Germinal center (tissue), 1 donor: ENCODE measurements around the gene PRICKLE2.

Experiments used
- DNase-seq: peaks from one replicate; pipeline ENCODE4 v3.0.0; 2012; ENCODE audit warnings: mixed read lengths, low spot score

Gene PRICKLE2

DNA sequence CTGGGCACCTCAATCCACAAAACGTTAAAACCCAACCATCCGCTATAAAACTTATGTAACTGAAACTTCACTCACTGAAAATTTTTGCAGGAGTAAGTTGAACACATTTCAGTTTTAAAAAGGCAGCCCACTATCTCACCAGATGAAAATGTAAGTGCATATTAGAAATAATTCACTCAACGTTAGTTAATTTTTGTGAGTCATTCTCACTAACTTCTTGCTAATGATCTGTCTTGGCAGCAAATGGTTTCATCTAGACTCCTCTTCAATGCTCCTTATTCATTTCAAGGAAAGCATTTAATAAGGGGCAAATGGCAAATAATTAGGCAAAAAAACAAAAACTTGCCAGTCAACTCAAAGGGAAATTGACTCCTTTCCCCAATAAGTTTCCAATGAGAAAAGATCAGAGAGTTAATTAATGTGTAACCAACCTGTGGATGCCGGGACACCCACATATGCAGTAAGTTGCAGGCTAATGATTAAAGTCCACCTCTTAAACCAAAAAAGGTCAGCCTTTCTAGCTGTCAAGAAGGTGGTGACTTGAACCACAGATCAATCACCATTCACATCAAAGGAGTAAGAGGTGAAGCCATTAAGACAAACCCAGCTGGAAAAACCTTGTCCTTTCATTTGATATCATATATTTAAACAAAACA, 22.9 kb upstream of the PRICKLE2 start:
- no peak for DNase-seq

GRCh38 chr3:64244011-64244942, 19.0 kb upstream of the PRICKLE2 start:
- peak; percentile 19 for DNase-seq

DNA sequence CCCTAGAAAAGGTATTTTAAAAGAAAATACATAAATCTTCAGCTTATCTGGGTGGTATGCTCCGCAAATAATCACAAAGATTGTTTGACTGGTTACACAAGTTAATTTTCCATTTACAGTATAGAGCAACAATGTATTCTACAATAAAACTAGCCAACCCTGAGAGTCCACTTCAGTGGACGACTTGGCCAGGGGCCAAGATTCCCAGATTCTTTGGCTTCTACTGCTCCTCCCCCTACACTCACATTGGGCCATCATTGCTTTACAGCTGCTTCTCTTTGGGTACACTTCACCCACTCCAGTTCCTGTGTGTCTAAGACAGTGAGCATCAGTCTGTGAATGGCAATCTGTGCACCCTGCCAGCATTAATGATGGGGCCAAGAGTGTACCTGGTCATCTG, 17.2 kb upstream of the PRICKLE2 start:
- DNase-seq = no peak

- no peak for DNase-seq
Observed at GRCh38 chr3:64240959-64241358, 15.7 kb upstream of the PRICKLE2 start.

DNA sequence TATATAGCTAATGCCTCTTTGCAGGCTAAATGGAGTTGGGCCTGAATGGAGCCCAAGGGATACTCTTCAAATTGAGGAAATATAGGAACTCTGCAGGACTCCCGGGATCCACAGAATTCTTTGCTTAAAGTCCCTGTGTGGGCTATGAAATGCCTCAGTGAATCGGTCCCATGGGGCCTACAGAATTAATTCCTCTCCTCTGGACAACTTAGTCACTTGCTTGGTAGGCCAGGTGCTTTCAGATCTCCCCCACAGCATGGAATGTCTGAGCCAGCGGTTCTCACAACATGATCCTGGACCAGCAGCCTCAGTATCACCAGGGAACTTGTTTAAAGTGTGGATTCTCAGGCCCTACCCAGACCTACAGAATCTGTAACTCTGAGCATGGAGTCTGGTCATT, 15.1 kb upstream of the PRICKLE2 start:
- DNase-seq = no peak

- DNase-seq = no peak
Observed at GRCh38 chr3:64239841-64240240, 14.6 kb upstream of the PRICKLE2 start.

- no peak for DNase-seq
Observed at GRCh38 chr3:64238971-64239667, 13.9 kb upstream of the PRICKLE2 start.

DNA sequence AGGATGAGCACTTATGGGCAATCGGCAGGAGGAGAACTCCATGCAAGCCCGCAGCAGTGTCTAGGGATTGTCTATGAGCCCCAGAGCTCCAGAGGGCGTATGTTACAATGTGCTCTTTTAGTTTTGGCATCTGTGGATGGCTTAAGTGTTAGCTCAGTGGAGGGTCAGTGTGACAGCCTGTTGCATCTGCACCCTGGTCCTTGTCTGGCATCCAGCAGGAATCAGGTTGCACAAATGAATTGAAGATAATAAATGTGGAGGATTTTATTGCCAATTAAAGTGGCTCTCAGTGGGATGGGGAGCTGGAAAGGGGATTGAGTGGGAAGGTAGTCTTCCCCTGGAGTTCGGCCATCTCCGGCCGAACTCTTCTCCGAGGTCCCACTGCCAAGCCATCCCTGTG, 11.8 kb upstream of the PRICKLE2 start:
- no peak for DNase-seq

GRCh38 chr3:64235605-64236004, 10.3 kb upstream of the PRICKLE2 start:
- DNase-seq = no peak

GRCh38 chr3:64234571-64234970, 9.3 kb upstream of the PRICKLE2 start:
- no peak for DNase-seq

GRCh38 chr3:64232821-64233220, 7.6 kb upstream of the PRICKLE2 start:
- DNase-seq = no peak

DNA sequence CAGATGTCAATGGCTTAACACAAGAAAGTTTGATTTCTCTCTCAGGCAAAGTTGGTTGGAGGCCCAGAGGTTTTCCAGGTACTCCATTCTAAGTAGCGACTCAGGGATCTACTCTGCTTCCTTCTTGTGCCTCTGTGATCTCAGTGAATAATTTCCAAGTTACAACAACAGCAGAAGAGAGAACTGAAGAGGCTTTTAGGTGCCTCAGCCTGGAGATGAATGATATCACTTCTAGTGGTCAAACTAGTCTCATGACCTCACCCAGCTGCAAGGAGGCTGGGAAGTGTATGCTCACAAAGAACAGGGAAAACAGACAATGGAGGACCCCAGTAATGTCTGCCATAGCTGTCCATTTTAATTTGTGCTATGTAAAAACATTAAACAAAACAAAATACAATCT, 4.6 kb upstream of the PRICKLE2 start:
- DNase-seq = no peak

DNA sequence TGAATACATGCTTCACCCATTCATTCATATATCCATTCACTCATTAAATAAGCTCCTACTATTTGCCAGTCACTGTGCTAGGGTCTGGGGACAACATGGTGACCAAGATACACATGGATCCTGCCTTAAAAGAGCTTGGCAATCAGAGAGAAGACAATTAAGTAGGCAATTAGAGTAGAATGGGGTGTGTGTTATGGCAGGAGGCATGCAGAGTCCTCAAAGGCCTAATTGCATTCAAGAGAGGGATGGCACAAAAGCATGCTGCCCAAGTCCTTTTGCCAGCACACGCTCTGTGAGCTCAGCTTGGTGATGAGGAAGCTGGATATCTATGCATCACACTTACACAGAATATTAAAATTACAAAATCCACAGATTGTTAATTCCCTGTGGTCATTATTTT, 2.8 kb upstream of the PRICKLE2 start:
- no peak for DNase-seq

- no peak for DNase-seq
Observed at GRCh38 chr3:64226730-64227129, 1.5 kb upstream of the PRICKLE2 start.

GRCh38 chr3:64225695-64226499, 631 bp upstream of the PRICKLE2 start:
- DNase-seq = no peak

GRCh38 chr3:64223791-64224745, 1.2 kb downstream of the PRICKLE2 start:
- DNase-seq = no peak

GRCh38 chr3:64222501-64223111, 2.7 kb downstream of the PRICKLE2 start:
- no peak for DNase-seq

DNA sequence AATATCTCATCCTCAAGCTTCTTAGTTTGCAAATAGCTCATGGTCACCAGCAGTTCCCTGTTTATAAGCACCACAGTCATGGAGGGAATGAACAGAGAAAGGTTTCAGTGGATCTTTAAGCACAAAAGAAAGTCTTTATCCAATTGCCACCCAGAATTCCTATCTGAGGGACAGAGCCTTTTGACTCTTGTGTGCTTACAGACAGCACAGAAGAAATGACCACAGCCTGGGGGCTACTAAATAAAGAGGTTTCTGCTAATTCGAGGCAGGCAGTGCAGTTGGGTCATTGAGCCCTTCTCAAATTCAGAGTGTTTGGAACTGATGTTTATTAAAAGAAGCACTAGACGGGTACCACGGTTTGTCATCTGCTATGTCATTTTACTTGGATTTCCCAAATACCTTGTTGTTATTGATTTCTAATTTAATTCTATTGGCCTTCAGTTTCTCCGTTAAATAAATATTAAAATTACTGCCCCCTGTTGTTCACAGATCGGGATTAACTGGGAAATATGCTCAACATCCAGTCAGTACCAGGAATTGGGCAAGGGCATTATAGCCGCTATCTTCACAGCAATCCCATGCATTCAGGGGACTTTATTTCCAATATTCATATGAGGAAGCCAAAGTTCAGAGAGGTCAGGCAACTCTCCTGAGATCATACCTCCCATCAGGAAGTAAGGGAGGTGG, 3.6 kb downstream of the PRICKLE2 start:
- no peak for DNase-seq

DNA sequence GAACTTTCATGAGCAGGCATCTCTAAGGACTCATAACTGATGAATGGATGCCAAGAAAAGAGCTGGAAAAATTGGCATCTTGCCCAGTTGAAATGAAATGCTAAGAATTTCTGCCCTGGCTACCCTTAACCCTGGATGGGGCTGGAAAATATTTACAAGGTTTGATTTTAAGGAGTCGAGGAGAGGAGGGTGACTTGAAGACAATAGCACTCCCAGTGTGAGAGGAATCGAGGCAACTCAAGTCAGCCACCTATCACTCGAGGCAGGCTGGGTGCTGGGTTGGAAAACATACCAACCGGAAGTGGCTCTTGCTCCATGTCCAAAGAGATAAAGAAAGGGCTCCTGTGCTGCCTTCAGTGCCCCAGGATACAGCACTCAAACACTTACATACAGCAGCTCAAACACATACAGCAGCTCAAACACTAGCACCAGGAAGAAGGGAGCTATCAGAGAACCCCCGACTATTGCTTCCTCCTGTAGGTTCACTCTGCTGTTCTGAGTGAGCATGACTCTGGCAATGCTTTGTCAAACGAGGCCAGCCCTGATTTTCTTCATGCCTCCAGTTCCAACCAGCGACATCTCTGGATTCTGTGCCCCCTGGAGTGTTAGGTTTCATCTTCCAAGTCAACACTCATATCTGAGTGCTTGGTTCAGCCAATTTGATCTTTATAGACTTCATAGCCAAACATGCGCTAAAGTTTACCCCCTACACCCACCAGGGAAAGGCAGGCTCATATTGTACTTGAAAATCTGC, 4.9 kb downstream of the PRICKLE2 start:
- DNase-seq = no peak
